ENCODE data around the gene VWA8. TPM values are rescaled to one million over a fixed set of nuclear protein-coding genes. Genes with fewer than 3 reads are reported as not detected.

VWA8 gene
- total and polyA plus RNA-seq, 2 of the 8 experiments (the other 6 are each of a cell fraction or from before 2014, with no cell fraction given) = 5.9 to 19.6 TPM

GRCh38 chr13:41842036-41842620 lies 118.8 kb downstream of the VWA8 start:
- Histone ChIP-seq H2BK12ac (ENCODE audit: low read depth, low read length) (no peak overlapping the region), H3K9me3 (ENCODE audit: insufficient read depth in 2 of 2, low read depth in 1 of 2, low read length in 1 of 2) (no peaks in the 10 kb centered on the region), H3K23me2 (ENCODE audit: low read depth, low read length) (no peaks in the 10 kb centered on the region), H3K56ac (replicated peaks; ENCODE audit: insufficient read length, low read depth, low read length) (no peak overlapping the region), H3K27me3 (replicated peaks in 1 of 4; ENCODE audit: control insufficient read depth in 3 of 4, extremely low read depth in 1 of 4, insufficient read depth in 3 of 4, low read length in 3 of 4) (no peaks in the 10 kb centered on the region), H2BK5ac (ENCODE audit: low read depth, low read length) (no peak overlapping the region), H3K14ac (ENCODE audit: insufficient read length) (no peak overlapping the region), H3K4me3 (ENCODE audit: extremely low read depth in 1 of 4, insufficient read depth in 2 of 4, low read depth in 3 of 4, low read length in 4 of 4) (no peak overlapping the region), H2BK120ac (replicated peaks; ENCODE audit: low read depth, low read length) (no peak overlapping the region), H3K18ac (ENCODE audit: extremely low read depth, low read length) (no peak overlapping the region), H3K23ac (ENCODE audit: insufficient read length) (no peak overlapping the region), H3K4me2 (ENCODE audit: insufficient read depth in 1 of 2, low read depth in 2 of 2, low read length in 2 of 2) (no peak overlapping the region), H3K79me1 (ENCODE audit: low read depth, low read length) (no peaks in the 10 kb centered on the region), H2AFZ (ENCODE audit: low read length) (no peak overlapping the region), H3K4ac (replicated peaks; ENCODE audit: insufficient read length, low read depth, low read length) (no peak overlapping the region), H2AK5ac (ENCODE audit: low read depth, low read length) (no peak overlapping the region), H4K91ac (replicated peaks; ENCODE audit: insufficient read length, low read length) (no peak overlapping the region), H3K79me2 (ENCODE audit: control insufficient read depth in 1 of 2, insufficient read depth in 2 of 2, low read length in 2 of 2) (no peaks in the 10 kb centered on the region), H3K27ac (ENCODE audit: low read depth, low read length) (no peak overlapping the region), H4K8ac (ENCODE audit: extremely low read depth, insufficient read depth, low read length) (no peak overlapping the region), H3K36me3 (ENCODE audit: control insufficient read depth in 2 of 4, insufficient read depth in 4 of 4, low read length in 3 of 4) (no peaks in the 10 kb centered on the region), H4K5ac (ENCODE audit: insufficient read length, low read depth, low read length) (no peak overlapping the region), H2BK20ac (ENCODE audit: low read length) (no peak overlapping the region), H2BK15ac (ENCODE audit: low read length) (no peak overlapping the region), H3K4me1 (replicated peaks in 1 of 4; ENCODE audit: control insufficient read depth in 3 of 4, insufficient read depth in 4 of 4, low read length in 3 of 4) (no peaks in the 10 kb centered on the region), H3K9ac (replicated peaks in 1 of 4; ENCODE audit: extremely low read depth in 1 of 4, low read depth in 3 of 4, low read length in 3 of 4) (no peak overlapping the region), H4K20me1 (replicated peaks in 1 of 2; ENCODE audit: control insufficient read depth in 1 of 2, insufficient read depth in 2 of 2, low read length in 2 of 2) (no peaks in the 10 kb centered on the region)
- no peak for DNase-seq (ENCODE audit: low read depth in 1 of 2, low spot score in 2 of 2)
- TF ChIP-seq E2F6 (IDR thresholded peaks at IDR 0.05) = no peak
- TF ChIP-seq ZNF274 (IDR thresholded peaks at IDR 0.05; ENCODE audit: borderline replicate concordance, extremely low read depth, low read length) = no peak
- TF ChIP-seq BRCA1 (IDR thresholded peaks at IDR 0.05; ENCODE audit: low read depth, low read length) = no peak
- TF ChIP-seq RAD21 (IDR thresholded peaks at IDR 0.05 in 1 of 2, conservative IDR thresholded peaks at IDR 0.05 in 1 of 2; ENCODE audit: low read depth in 2 of 2, low read length in 2 of 2) = no peak
- TF ChIP-seq ASH2L (IDR thresholded peaks at IDR 0.05; ENCODE audit: low read length) = no peak
- TF ChIP-seq SP1 (IDR thresholded peaks at IDR 0.05; ENCODE audit: low read depth, low read length) = no peak
- TF ChIP-seq CBX8 (IDR thresholded peaks at IDR 0.05; ENCODE audit: borderline replicate concordance, low read depth, low read length) = no peak
- TF ChIP-seq POLR2A (IDR thresholded peaks at IDR 0.05; ENCODE audit: control extremely low read depth in 1 of 2, low read depth in 2 of 2, low read length in 2 of 2) = no peak
- no peak for TF ChIP-seq CTCF (IDR thresholded peaks at IDR 0.05; ENCODE audit: control extremely low read depth in 1 of 3, insufficient read depth in 1 of 3, low read depth in 1 of 3, low read length in 3 of 3)
- no peak for TF ChIP-seq FOSL1 (IDR thresholded peaks at IDR 0.05; ENCODE audit: insufficient read depth, low read depth, low read length)
- ChIA-PET CTCF (ENCODE audit: partially characterized antibody) (no interaction called here), POLR2A (ENCODE audit: partially characterized antibody) (no interaction called here)
- FAIRE-seq = no peak
- 93% methylated on average over 2 of the region's 2 CpGs; no CpG with 5 or more reads in 1 of the 2 experiments for WGBS, 2 experiments (ENCODE audit: extremely low coverage in 1 of 2, insufficient coverage in 1 of 2, insufficient read length in 1 of 2, insufficient replicate concordance in 2 of 2, low coverage in 1 of 2, low lambda C conversion rate in 2 of 2, missing lambda C conversion rate in 1 of 2)
